Midbrain (tissue), 1 donor: Measurements from ENCODE around the gene COL19A1.
"Not testable (repeated sequence)": the region's sequence is repeated elsewhere in the genome, so short reads cannot be mapped to it uniquely, and the experiment has no call there.

Source experiments
- DNase-seq: peaks from one replicate; lab custom pipeline; 2025; lab: John Stamatoyannopoulos, UW

COL19A1 gene

DNA sequence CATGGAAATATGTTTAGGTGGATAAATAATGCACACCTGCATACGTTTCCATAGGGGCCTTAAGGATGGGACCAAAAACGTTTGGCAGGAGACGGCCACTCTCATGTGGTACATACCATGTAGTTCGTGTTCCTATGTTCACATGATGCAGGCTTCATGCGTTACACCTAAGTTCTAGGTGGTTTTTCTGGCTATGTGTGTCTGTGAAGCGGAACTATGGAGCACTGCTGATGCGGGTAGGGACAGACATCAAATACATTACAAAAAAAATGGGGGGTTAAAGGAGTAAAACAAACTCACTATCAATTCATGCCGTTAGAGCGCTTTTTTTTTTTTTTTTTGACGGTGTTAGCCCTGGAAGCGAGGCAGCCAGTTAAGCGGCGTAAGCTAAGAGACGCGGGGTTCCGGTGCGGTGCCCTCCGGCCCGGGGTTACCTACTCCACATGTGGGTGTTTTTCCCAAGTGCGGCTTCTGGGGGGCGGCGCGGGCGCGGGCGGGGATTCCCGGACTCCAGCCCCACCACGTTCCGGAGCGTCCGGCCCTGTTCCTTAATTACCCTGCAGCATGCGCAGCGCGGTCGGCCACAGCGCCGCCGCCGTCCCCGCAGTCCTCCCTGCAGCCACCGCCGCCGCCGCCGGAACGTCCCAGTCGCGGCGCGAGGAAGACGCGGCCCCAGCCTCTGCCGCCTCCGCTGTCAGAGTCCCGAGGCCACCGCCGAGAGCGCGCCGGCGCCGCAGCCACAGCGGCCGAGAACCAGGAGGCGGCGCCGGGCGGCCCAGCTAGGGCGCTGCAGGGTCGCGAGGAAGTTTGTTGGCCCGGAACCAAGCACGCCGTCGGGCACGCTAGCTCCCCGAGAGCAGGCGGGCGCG, 648 bp downstream of the COL19A1 start:
- DNase-seq: peak; percentile 65

DNA sequence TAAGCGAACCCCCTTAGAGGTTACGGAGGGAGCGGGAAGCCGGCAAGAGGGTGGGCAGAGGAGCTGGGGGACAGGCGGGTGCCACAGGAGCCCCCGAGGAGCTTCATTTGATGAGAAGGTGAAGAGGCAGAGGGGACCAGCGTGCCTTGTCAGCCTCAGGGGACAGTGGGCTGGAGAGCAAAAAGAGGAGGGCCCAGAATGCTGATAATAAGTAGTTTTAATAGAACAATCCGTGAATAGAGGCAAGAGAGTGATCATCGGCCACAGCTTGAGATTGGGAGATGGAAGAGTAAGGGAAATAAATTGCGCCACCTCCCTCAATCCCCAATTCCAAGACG, 1.3 kb downstream of the COL19A1 start:
- no peak for DNase-seq

DNA sequence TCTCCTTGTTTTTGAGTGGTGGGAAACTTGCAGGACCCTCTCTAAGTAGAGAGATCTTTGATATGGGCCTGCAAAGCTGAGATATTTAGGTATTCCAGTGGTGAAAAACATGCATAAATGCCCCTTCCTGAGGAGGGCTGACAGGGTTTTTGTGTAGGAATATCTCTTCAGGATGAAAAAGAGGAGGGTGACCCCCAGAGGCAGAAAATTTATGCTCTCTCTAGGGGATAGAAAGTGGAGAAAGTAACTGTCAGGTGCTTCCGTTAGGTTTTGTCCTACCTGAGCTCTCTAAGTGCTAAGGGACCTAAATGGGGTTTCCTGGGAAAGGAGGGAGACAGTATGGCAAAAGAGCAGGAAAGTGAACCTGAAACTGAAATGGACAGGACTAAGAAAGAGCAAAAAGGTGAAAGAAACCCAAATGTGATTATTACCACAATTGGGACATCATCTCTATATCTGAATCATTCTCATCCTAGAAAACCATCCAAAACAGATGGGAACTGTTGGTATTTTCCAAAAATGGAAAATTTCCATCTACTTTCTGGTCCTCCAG, 2.0 kb downstream of the COL19A1 start:
- DNase-seq: no peak

DNA sequence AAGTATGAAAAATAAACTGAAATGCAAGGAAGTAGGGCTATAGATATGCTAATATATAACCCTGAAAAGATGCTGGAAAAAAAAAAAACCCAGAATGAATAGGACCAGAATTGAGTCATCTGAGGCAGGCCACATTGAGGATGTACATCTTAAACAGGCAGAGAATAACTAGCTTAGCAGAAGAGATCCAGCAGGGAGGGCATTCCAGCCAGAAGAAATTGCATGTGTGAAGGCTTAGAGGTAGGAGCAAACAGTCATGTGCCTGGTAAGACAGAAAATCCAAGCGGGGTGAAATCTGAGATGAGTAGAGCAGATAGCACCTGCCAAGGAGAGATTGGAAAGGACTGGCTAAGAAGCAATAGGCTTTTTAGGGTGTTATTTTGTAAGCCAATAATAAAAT, 2.6 kb downstream of the COL19A1 start:
- DNase-seq: no peak

DNA sequence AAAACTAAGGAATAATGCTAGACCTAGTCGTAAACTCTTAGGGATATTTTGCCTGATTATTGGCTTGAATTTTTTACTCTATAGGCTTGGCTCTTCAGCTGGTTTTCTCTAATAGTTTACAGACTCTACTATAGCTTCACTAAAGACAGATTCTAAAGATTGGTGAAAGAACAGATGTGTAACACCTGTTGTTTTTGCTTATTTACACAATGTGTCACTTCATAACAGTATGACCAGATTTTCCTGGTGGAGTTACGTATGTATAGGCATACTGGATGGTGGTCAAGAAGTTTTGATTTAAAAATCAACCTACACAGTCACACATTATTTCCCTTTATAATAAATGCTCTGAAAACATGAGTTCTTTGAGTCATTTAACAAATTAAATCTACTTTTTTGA, 4.8 kb downstream of the COL19A1 start:
- DNase-seq: no peak

DNA sequence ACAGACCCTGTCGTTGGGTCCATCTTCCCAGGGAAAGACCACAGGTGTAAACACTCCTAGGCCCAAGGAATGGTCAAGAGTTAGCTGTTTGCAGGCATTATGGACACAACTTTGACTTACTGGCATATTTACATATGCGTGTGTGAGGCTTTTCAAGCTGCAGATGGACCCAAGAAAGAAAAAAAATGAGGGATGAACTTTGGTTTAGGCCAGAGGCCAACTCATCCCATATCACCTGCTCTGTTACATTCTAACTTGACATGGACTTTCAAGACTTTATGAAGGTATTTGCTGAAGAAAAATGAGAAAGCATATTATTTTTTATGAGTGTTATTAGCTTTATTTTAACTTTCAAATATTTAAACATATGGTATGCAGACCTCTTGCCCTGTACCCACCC, 6.9 kb downstream of the COL19A1 start:
- DNase-seq: no peak

DNA sequence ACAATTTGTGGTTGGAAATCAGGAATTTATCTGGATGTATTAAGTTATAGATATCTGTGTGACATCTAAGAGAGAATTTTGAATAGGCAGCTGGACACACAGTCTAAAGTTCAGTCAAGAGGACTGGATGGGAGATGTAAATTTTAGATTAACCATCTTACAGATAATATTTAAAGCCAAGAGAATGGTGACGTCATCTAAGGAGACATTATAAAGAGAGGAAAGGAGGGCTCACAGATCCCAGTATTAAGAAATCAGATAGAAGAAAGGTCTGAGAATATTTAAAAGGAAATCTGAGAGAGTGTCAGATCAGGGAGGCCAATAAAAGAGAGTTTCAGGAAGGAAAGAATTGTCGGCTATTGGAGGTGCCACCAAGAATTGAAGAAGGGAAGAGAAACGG, 9.4 kb downstream of the COL19A1 start:
- DNase-seq: no peak

DNA sequence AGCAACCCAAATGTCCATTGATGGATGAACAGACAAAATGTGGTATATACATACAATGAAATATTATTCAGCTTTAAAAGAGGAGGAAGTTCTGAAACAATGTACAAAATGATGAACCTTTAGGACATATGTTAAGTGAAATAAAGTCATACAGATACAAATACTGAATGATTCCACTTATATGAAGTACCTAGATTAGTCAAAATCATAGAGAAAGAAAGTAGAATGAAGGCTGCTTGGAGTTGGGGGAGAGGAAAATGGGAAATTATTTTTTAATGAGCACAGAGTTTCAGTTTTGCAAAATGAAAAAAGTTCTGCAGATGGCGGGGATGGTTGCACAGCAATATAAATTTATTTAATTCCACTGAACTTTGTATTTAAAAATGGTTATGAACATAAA, 12.4 kb downstream of the COL19A1 start:
- no peak for DNase-seq

DNA sequence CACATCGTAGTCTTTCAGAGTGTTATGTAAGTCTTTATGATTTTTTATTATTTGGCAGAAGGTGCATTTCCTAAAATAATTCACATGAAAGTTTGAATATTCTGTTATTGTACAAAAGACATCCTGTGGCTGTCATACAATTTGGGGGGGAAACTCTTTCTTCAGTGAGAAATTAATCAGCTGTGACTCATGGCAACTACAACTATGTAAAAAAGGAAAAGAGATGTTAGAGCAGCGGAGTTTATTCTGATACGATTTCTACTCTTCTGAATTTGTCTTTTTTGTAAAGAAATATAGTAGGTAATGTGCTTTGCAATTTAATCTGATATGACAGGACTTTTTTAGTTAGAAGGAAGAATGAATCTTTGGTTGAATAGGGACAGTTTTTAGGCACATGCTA, 14.2 kb downstream of the COL19A1 start:
- DNase-seq: no peak

DNA sequence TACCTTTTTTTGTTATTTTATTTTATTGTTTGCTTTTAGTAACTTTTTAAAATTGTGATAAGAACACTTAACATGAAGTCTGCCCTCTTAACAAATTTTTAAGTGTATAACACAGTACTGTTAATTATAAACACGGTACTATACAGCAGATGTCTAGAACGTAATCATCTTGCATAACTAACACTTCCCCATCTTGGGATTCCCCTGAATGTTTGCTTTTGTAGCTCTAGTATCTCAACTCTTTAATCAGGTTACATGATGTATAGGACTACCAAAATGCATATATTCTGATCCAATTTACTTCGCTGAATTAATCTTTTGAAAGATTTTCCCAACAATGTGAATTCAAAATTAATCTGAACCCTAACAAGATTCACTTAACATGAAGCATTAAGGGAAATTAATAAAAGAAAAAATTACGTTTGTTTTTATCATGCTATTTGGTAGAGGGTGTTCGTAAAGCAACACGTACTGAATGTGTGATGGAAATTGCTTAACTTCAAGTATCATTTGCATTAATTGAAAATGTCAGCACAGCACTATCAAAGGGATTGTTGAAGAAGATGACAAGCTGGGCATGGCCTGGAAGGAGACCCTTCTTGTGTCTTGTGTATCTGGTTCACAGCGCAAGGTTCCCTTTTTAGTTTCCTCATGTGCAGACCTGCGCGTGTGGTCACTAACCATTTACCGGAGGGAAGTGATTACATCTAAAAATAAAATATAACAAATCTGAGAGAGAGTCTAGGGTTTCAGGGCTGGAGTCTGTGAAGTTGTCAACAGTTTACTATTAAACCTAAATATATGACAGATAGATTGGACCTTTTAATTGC, 15.2 kb downstream of the COL19A1 start:
- DNase-seq: no peak

DNA sequence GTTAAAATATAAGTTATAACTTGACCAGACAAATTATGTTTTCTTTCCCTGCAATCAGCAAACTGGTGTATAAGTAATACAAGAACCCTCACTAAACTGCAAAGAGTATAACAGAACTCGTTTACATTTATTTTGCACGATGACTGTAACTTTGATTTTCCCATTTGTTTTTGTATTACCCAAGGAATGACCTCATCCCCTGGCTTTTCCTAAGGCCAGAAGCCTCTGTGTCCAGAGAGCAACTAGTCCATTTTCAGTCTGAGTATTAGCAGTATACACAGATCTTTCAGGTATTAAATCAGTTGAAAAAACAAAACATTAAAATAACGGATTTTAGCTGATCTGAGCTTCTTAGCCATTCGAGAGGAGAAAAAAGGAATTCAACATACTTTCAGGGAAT, 17.2 kb downstream of the COL19A1 start:
- no peak for DNase-seq

DNA sequence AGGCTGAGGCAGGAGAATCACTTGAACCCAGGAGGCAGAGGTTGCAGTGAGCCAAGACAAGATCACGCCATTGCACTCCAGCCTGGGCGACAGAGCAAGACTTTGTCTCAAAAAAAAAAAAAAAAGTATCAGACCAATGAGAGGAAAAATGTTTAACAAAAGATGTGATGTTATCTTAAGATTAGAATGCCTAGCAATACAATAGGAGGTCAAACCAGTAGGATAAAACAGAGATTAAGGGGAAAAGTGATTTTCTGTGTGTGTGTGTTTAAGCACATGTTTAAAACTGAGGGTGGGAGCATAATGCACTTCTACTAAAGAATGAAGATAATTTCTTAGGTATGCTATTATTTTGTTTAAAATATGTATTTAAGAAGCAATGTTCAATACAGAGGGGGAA, 17.9 kb downstream of the COL19A1 start:
- no peak for DNase-seq

DNA sequence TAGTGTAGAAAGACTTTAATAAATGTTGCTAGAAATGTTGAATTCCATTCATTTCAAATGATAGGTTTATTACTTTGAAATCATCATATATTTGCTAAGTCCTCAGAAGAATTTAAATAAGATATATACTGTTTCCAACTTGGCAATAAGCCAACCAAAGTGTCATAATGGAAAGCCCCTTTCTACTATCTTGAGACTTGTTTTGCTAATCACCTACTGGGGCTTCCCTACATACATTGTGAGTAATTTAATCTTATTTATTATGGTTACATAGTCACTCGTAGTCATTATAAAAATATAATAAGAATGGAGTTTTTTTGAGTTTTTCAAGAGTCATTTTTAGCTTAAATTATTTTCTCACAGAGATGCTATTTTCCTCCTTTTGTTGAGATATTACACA, 20.7 kb downstream of the COL19A1 start:
- DNase-seq: no peak

DNA sequence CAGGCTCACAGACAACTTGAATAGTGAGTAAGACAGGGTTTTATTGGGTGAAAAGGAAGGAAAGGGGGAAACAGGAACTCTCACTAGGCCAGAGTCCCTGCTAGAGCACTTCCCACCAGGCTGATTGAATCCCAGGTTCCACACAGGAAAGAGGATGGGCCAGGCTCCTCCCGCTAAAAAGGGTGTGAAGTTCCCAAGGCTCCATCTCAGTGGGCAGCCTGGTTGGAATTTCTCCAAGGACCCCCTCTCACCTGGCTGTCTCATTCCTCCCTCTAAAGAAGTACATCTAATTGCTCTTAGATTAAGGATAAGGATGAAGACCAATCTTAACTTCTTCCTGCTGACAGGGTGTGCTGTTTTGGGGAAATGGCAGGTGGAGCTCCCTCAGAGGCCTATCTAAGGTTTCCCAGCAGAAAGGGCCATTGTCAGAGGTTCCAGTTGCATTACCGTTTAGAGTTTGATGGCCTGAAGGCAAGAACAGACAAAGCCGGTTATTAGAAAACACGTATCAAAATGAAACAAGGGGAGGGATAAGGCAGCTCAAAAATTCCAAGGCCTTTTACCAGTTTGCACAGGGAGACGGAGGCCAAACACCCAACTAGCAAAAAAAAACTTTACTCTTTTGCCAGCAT, 21.5 kb downstream of the COL19A1 start:
- DNase-seq: no peak

DNA sequence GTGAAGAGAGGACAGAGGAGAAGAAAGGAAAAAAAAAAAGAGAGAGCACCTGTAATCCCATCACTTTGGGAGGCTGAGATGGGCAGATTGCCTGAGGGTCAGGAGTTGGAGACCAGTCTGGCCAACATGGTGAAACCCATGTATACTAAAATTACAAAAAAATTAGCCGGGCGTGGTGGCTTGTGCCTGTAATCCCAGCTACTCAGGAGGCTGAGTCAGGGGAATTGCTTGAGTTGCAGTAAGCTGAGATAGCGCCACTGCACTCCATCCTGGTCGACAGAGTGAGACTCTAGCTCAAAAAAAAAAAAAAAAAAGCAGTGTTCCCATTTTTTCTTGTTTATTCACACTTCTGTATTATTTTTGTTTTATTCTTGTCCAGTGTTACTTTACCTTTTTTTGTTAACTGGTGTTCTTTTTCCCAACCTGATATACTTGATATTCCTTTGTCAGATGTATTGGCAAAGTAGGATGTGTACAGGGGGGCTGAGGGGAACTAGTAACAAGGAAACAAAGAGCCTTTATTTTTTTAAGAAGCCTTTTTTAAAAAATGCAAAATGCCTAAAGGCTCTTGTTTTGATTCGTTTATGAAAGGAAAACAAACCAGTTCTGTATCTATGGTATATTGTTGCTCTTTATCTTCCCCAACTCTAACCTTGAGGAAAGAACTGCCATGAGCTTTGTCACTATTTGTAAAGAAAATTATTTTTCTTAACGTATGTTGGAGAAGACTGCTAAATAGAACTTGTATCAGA, 22.3 kb downstream of the COL19A1 start:
- DNase-seq: no peak

DNA sequence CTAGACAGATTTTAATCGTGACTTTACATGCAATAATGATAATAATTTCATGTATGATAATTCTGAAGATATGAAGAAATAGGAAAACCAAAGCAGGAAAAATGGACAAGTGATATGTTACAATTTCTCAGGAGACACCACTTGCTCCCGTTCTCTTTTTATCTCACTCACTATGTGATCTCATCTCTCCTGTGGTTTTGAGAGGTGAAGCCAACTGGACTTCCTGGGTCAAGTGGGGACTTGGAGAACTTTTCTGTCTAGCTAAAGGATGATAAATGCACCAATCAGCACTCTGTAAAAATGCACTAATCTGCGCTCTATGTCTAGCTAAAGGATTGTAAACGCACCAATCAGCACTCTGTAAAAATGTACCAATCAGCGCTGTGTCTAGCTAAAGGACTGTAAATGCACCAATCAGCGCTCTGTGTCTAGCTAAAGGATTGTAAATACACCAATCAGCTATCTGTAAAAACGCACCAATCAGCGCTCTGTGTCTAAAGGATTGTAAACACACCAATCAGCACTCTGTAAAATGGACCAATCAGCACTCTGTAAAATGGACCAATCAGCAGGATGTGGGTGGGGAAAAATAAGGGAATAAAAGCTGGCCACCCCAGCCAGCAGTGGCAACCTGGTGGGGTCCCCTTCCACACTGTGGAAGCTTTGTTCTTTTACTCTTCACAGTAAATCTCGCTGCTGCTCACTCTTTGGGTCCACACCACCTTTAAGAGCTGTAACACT, 23.0 kb downstream of the COL19A1 start:
- DNase-seq: not testable (repeated sequence)

DNA sequence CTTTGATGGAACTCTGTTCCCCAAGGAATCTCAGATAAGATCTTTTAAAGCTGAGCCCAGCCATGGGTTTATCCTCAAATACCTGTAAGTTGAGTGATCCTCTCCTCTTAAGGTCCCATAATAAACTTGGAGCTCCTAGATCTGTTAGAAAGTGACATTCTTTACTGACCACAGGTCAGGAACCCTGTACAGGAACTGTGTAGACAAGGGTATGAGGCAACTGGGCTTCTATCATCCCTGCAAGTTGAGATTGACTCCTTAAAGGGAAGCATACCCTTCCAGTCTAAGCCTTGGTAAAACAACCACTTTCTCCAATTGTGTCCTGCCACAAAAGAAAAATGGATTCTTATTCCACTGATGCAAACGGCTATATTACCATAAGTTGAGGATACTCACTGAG, 26.2 kb downstream of the COL19A1 start:
- not testable (repeated sequence) for DNase-seq

DNA sequence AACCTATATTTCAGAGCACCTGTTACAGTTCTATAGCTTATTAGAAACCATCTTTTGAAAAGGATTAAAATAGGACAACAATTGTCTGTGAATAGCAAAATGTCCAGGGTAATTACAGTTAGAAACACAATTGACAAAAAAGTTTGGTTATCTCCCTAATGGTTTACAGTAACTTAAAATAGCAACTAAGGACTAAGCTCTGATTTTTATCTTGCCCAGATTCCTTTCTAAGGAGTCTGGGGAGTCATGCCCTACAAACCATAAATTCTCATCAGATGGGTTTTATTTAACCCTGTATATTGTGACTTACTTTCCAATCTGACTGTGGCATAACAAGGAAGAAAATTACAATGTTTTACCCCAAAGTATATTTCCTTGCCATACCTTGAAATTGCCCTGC, 26.9 kb downstream of the COL19A1 start:
- not testable (repeated sequence) for DNase-seq

DNA sequence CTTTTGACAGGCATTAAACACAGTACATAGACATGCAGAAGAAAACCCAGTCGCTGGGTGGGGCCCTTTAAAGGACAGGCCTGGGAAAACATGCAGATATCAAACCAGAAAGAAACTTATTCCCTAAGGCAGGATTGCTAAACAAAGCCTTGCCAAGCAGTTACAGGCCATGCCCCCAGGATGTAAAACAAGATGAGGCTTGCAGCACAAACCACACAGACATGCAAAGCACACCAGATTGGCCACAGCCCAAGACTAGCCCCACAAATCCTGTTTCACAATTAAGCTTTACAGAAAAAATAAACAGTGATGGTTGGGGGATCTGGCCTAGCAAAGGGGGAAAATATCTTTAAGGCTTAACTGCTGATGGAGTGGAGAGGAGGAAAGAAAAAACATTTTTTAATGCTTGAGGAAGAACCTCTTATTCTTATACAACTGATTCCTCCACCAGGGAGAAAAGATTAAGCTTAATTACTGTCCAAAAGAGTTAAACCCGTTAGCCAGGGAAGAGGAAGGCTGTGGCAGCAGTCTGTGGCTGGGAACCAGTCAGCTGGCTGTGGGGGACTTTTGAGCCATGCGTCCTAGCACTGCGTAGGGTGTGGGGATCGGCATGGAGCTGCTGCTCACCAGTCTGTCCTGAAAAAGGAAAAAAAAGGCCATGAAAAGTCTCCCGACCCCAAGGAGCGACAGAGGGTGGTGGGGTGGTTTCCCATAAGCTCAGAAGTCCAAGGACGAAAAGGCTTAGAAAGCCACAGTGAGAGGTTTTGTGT, 28.4 kb downstream of the COL19A1 start:
- no peak for DNase-seq

DNA sequence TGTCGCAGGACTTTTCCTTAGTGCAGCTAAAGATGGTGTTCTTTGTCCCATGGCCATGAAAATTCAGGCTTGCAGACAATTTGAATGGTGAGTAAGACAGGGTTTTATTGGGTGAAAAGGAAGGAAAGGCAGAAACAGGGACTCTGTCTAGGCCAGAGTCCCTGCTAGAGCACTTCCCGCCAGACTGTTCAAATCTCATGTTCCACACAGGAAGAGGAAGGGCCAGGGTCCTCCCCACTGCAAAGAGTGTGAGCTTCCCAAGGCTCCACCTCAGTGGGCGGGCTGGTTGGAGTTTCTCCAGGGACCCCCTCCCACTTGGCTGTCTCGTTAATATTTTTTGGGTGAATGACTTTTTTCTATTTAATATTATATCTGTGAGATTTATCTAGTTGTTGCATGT, 29.0 kb downstream of the COL19A1 start:
- DNase-seq: no peak
